WTC11 (cell line): ENCODE data around the gene QRFPR.
"Not testable (repeated sequence)": the region's sequence is repeated elsewhere in the genome, so short reads cannot be mapped to it uniquely, and the experiment has no call there.

Experiments used
- CREB1 ChIP-seq: sonication (generic); formaldehyde crosslinking; IDR thresholded peaks from 2 replicates; pipeline ENCODE4 v1.8.0; 2023; ENCODE audit warnings: mild to moderate bottlenecking, missing genetic modification reagents
- CREM ChIP-seq: sonication (generic); formaldehyde crosslinking; IDR thresholded peaks from 2 replicates; pipeline ENCODE4 v1.8.1; 2022; ENCODE audit warnings: mild to moderate bottlenecking, missing genetic modification reagents, moderate library complexity
- CTCF ChIP-seq: fragments of 200-600 bp; IDR thresholded peaks from 2 replicates; pipeline ENCODE4 v1.8.0; 2022; ENCODE audit warnings: antibody characterized with exemption
- E2F1 ChIP-seq: sonication (generic); formaldehyde crosslinking; IDR thresholded peaks from 2 replicates; pipeline ENCODE4 v1.8.0; 2022; ENCODE audit warnings: mild to moderate bottlenecking, missing genetic modification reagents
- E2F4 ChIP-seq: sonication (generic); formaldehyde crosslinking; IDR thresholded peaks from 2 replicates; pipeline ENCODE4 v1.8.1; 2022; ENCODE audit warnings: low read depth, mild to moderate bottlenecking, moderate library complexity, missing genetic modification reagents, borderline replicate concordance
- ESRRA ChIP-seq: sonication (generic); formaldehyde crosslinking; IDR thresholded peaks from 2 replicates; pipeline ENCODE4 v1.8.1; 2022; ENCODE audit warnings: mild to moderate bottlenecking, missing genetic modification reagents, borderline replicate concordance
- FOXP4 ChIP-seq: sonication (generic); formaldehyde crosslinking; IDR thresholded peaks from 2 replicates; pipeline ENCODE4 v1.8.0; 2022; ENCODE audit warnings: mild to moderate bottlenecking, missing genetic modification reagents
- JUN ChIP-seq: sonication (generic); formaldehyde crosslinking; IDR thresholded peaks from 2 replicates; pipeline ENCODE4 v1.8.0; 2023; ENCODE audit warnings: mild to moderate bottlenecking, missing genetic modification reagents
- ZNF232 ChIP-seq: sonication (generic); formaldehyde crosslinking; IDR thresholded peaks from 2 replicates; pipeline ENCODE4 v1.8.0; 2022; ENCODE audit warnings: mild to moderate bottlenecking, missing genetic modification reagents
- TF ChIP-seq, protein P1 (sequence below): sonication (generic); formaldehyde crosslinking; IDR thresholded peaks from 2 replicates; pipeline ENCODE4 v1.8.1; 2023; ENCODE audit warnings: mild to moderate bottlenecking, missing genetic modification reagents
- TF ChIP-seq, protein P2 (sequence below): sonication (generic); formaldehyde crosslinking; IDR thresholded peaks from 2 replicates; pipeline ENCODE4 v1.8.1; 2023; ENCODE audit warnings: mild to moderate bottlenecking, missing genetic modification reagents
- TF ChIP-seq, protein P3 (sequence below): sonication (generic); formaldehyde crosslinking; IDR thresholded peaks from 2 replicates; pipeline ENCODE4 v1.8.1; 2023; ENCODE audit warnings: mild to moderate bottlenecking, missing genetic modification reagents, moderate library complexity
- TF ChIP-seq, protein P4 (sequence below): sonication (generic); formaldehyde crosslinking; IDR thresholded peaks from 2 replicates; pipeline ENCODE4 v1.8.1; 2022; ENCODE audit warnings: missing genetic modification reagents, borderline replicate concordance

- TF ChIP-seq, protein P1, sequence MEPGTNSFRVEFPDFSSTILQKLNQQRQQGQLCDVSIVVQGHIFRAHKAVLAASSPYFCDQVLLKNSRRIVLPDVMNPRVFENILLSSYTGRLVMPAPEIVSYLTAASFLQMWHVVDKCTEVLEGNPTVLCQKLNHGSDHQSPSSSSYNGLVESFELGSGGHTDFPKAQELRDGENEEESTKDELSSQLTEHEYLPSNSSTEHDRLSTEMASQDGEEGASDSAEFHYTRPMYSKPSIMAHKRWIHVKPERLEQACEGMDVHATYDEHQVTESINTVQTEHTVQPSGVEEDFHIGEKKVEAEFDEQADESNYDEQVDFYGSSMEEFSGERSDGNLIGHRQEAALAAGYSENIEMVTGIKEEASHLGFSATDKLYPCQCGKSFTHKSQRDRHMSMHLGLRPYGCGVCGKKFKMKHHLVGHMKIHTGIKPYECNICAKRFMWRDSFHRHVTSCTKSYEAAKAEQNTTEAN (CRISPR knock-in tag) = not testable (repeated sequence)
- not testable (repeated sequence) for TF ChIP-seq CTCF; FOXP4 (CRISPR knock-in tag); ESRRA (CRISPR knock-in tag); ZNF232; E2F1; E2F4; CREM; CREB1 (CRISPR knock-in tag); JUN (CRISPR knock-in tag)
- TF ChIP-seq, protein P2, sequence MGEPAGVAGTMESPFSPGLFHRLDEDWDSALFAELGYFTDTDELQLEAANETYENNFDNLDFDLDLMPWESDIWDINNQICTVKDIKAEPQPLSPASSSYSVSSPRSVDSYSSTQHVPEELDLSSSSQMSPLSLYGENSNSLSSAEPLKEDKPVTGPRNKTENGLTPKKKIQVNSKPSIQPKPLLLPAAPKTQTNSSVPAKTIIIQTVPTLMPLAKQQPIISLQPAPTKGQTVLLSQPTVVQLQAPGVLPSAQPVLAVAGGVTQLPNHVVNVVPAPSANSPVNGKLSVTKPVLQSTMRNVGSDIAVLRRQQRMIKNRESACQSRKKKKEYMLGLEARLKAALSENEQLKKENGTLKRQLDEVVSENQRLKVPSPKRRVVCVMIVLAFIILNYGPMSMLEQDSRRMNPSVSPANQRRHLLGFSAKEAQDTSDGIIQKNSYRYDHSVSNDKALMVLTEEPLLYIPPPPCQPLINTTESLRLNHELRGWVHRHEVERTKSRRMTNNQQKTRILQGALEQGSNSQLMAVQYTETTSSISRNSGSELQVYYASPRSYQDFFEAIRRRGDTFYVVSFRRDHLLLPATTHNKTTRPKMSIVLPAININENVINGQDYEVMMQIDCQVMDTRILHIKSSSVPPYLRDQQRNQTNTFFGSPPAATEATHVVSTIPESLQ (CRISPR knock-in tag) = not testable (repeated sequence)
- TF ChIP-seq, protein P3, sequence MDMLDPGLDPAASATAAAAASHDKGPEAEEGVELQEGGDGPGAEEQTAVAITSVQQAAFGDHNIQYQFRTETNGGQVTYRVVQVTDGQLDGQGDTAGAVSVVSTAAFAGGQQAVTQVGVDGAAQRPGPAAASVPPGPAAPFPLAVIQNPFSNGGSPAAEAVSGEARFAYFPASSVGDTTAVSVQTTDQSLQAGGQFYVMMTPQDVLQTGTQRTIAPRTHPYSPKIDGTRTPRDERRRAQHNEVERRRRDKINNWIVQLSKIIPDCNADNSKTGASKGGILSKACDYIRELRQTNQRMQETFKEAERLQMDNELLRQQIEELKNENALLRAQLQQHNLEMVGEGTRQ = not testable (repeated sequence)
- TF ChIP-seq, protein P4, sequence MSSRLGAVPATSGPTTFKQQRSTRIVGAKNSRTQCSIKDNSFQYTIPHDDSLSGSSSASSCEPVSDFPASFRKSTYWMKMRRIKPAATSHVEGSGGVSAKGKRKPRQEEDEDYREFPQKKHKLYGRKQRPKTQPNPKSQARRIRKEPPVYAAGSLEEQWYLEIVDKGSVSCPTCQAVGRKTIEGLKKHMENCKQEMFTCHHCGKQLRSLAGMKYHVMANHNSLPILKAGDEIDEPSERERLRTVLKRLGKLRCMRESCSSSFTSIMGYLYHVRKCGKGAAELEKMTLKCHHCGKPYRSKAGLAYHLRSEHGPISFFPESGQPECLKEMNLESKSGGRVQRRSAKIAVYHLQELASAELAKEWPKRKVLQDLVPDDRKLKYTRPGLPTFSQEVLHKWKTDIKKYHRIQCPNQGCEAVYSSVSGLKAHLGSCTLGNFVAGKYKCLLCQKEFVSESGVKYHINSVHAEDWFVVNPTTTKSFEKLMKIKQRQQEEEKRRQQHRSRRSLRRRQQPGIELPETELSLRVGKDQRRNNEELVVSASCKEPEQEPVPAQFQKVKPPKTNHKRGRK = not testable (repeated sequence)
Observed at GRCh38 chr4:121408567-121408966, 27.7 kb upstream of the QRFPR start.
